A549 treated with GW870086 at 1 μM for 4 hours (cell line): ENCODE measurements around the gene LYSMD1. TPM values are rescaled to one million over a fixed set of nuclear protein-coding genes. Genes with fewer than 3 reads are reported as not detected.

Experiments used
- total RNA-seq: library from RNA; stranded (reverse); fragments of 200-300 nt; extraction: Qiagen RNA extraction; gene quantifications from 5 replicates; pipeline ENCODE4 v1.2.3, GENCODE V29; 2022; ENCODE audit warnings: low read depth

LYSMD1 gene
- total RNA-seq, result 5.1 to 7.7 TPM (median 5.8 TPM) in 5 replicates

GRCh38 chr1:151165738-151166504 lies at the start of gene LYSMD1, which contains the start of gene SCNM1:
LYSMD1 (minus strand) TSS chr1:151165902; CDS start chr1:151165258, 644 bp downstream.
SCNM1 (plus strand) TSS chr1:151166144; CDS start chr1:151166153, 9 bp downstream.

GRCh38 chr1:151198254-151199127 lies 32.8 kb upstream of the LYSMD1 start, which contains the start of gene PIP5K1A:
PIP5K1A (plus strand) TSS chr1:151198552; CDS start chr1:151198997, 445 bp downstream.

GRCh38 chr1:151189637-151190445 lies 24.1 kb upstream of the LYSMD1 start, which contains the start of gene VPS72:
VPS72 (minus strand) TSS chr1:151190197; CDS start chr1:151190121, 76 bp downstream.

GRCh38 chr1:151175863-151176262 lies 10.2 kb upstream of the LYSMD1 start, which contains the start of gene TMOD4:
TMOD4 (minus strand) TSS chr1:151175981; CDS start chr1:151174875, 1,106 bp downstream.

GRCh38 chr1:151156515-151156819 lies 9.2 kb downstream of the LYSMD1 start, which contains the start of gene TNFAIP8L2:
TNFAIP8L2 (plus strand) TSS chr1:151156649; CDS start chr1:151158698, 2,049 bp downstream.

GRCh38 chr1:151146412-151147131 lies 19.1 kb downstream of the LYSMD1 start, which contains the start of gene SEMA6C:
SEMA6C (minus strand) TSS chr1:151146631; CDS start chr1:151142621, 4,010 bp downstream.

Other genes starting within 250 kb of the LYSMD1 start
- 18.0 to 24.1 TPM (median 23.2 TPM) in 5 replicates for gene SETDB1, start 239.5 kb downstream of the LYSMD1 start, total RNA-seq
- 240 to 254 TPM (median 248 TPM) in 5 replicates for gene CERS2, start 191.1 kb downstream of the LYSMD1 start, total RNA-seq
- gene ANXA9, start 183.6 kb downstream of the LYSMD1 start, total RNA-seq, result 0.71 to 1.3 TPM (median 0.99 TPM) in 5 replicates
- gene MINDY1, start 159.0 kb downstream of the LYSMD1 start, total RNA-seq, result 2.6 to 3.6 TPM (median 3.5 TPM) in 5 replicates
- gene PRUNE1, start 157.5 kb downstream of the LYSMD1 start, total RNA-seq, result 10.8 to 15.9 TPM (median 14.0 TPM) in 5 replicates
- 0.05 to 0.24 TPM (median 0.12 TPM) in 4 of 5 replicates, not detected in the other for gene BNIPL, start 129.3 kb downstream of the LYSMD1 start, total RNA-seq
- 5.3 to 8.6 TPM (median 6.4 TPM) in 5 replicates for gene C1orf56, start 118.2 kb downstream of the LYSMD1 start, total RNA-seq
- gene CDC42SE1, start 106.3 kb downstream of the LYSMD1 start, total RNA-seq, result 83.0 to 88.9 TPM (median 84.7 TPM) in 5 replicates
- gene MLLT11, start 105.5 kb downstream of the LYSMD1 start, total RNA-seq, result 12.5 to 18.3 TPM (median 17.0 TPM) in 5 replicates
- 2.9 to 3.5 TPM (median 3.0 TPM) in 5 replicates for gene GABPB2, start 95.1 kb downstream of the LYSMD1 start, total RNA-seq
- 0.91 to 2.9 TPM (median 1.8 TPM) in 5 replicates for gene SEMA6C, start 19.3 kb downstream of the LYSMD1 start, total RNA-seq
- gene TNFAIP8L2, start 9.3 kb downstream of the LYSMD1 start, total RNA-seq, result not detected in 5 replicates
- 42.4 to 52.8 TPM (median 47.8 TPM) in 5 replicates for gene SCNM1, start 242 bp upstream of the LYSMD1 start, total RNA-seq
- 0.31 to 0.33 TPM in 2 of 5 replicates, not detected in the others for gene TMOD4, start 10.1 kb upstream of the LYSMD1 start, total RNA-seq
- gene VPS72, start 24.3 kb upstream of the LYSMD1 start, total RNA-seq, result 42.3 to 58.6 TPM (median 46.7 TPM) in 5 replicates
- 48.7 to 54.3 TPM (median 49.8 TPM) in 5 replicates for gene PIP5K1A, start 32.6 kb upstream of the LYSMD1 start, total RNA-seq
- gene PSMD4, start 88.8 kb upstream of the LYSMD1 start, total RNA-seq, result 168 to 195 TPM (median 180 TPM) in 5 replicates
- gene ZNF687, start 116.4 kb upstream of the LYSMD1 start, total RNA-seq, result 10.8 to 14.8 TPM (median 12.6 TPM) in 5 replicates
- gene PI4KB, start 161.5 kb upstream of the LYSMD1 start, total RNA-seq, result 23.4 to 27.4 TPM (median 27.0 TPM) in 5 replicates
- gene RFX5, start 181.3 kb upstream of the LYSMD1 start, total RNA-seq, result 20.1 to 24.6 TPM (median 23.8 TPM) in 5 replicates
- 6.1 to 8.0 TPM (median 6.9 TPM) in 5 replicates for gene SELENBP1, start 206.8 kb upstream of the LYSMD1 start, total RNA-seq
- 379 to 439 TPM (median 422 TPM) in 5 replicates for gene PSMB4, start 233.7 kb upstream of the LYSMD1 start, total RNA-seq